Measurements from ENCODE around the gene SLC2A14. TPM values are rescaled to one million over a fixed set of nuclear protein-coding genes. Genes with fewer than 3 reads are reported as not detected.
"Not testable (repeated sequence)": the region's sequence is repeated elsewhere in the genome, so short reads cannot be mapped to it uniquely, and the experiment has no call there.

The SLC2A14 gene
- total RNA-seq, 1 donor from 2014 or later, result 1.8 TPM

DNA sequence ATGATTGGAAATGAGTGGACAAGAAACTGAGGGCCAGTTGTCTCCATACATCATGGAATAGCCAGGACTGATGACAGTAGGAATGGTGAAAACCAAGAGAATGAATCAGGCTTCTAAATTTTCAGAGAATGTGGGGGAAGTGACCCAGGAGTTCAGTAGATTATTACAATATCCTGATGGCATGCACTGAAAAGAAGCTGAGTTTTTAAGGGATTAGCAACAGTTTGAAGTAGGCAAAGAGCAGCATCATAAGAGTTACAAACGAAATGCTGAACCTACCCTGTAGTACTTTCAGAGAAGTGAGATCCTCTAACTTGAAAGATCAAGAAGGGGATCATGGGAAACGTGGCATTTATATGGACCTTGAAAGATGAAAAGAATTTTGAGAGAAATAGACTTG, 13.2 kb downstream of the SLC2A14 start:
- Mint-ChIP-seq H3K27me3 (ENCODE audit: low read depth) (no peaks in the 10 kb centered on the region), H3K9me3 (ENCODE audit: low read depth) (no peaks in the 10 kb centered on the region), H3K4me3 (ENCODE audit: unreplicated experiment) (no peak overlapping the region), H3K27ac (ENCODE audit: unreplicated experiment) (peak overlapping the region; percentile 88), H3K4me1 (ENCODE audit: low read depth) (peaks cover 27% of the 10 kb centered on the region), H3K36me3 (ENCODE audit: low read depth) (no peaks in the 10 kb centered on the region)
- TF ChIP-seq CTCF (IDR thresholded peaks at IDR 0.05), result no peak
- DNase-seq (ENCODE audit: low spot score), result no peak

DNA sequence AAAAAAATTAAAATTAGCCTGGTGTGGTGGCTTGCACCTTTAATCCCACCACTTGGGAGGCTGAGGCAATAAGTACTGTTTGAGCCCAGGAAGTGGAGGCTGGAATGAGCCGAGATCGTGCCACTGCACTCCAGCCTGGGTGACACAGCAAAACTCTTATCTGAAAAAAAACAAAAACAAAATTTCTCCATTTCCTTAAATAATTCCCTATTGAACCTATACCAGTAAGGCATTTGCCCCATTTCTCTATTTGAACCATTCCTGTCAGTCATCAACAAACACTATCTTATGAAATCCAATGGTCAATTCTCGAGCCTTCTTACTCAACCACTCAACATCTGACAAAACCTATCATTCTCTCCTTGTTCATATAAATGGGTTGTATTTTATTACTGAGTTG, 14.7 kb downstream of the SLC2A14 start:
- no peak for TF ChIP-seq CTCF (IDR thresholded peaks at IDR 0.05)
- Mint-ChIP-seq H3K4me1 (ENCODE audit: low read depth) (peaks cover 27% of the 10 kb centered on the region), H3K36me3 (ENCODE audit: low read depth) (no peaks in the 10 kb centered on the region), H3K27ac (ENCODE audit: unreplicated experiment) (no peak overlapping the region), H3K4me3 (ENCODE audit: unreplicated experiment) (no peak overlapping the region), H3K27me3 (ENCODE audit: low read depth) (peaks cover 1% of the 10 kb centered on the region), H3K9me3 (ENCODE audit: low read depth) (no peaks in the 10 kb centered on the region)
- no peak for DNase-seq (ENCODE audit: low spot score)

DNA sequence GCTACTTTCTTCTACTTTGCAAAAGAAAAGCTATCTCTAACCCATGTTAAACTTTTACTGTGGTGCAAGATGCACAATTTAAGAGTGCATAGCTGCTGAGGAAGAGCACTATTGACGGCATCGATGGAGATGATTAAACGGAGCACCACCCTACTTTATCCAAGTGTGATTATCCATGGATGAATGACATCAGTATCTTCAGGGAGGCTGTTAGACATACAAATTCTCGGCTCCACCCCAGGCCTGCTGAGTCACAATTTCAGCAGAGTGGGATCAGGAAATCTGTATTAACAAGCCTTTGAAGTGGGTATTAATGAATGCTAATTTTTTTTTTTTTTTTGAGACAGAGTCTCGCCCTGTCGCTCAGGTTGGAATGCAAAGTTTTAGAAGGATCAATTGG, 16.2 kb downstream of the SLC2A14 start:
- no peak overlapping the region for H3K4me3 Mint-ChIP-seq (ENCODE audit: unreplicated experiment)
- H3K27me3 Mint-ChIP-seq (ENCODE audit: low read depth), result peaks cover 1% of the 10 kb centered on the region
- no peaks in the 10 kb centered on the region for H3K36me3 Mint-ChIP-seq (ENCODE audit: low read depth)
- no peaks in the 10 kb centered on the region for H3K9me3 Mint-ChIP-seq (ENCODE audit: low read depth)
- no peak for TF ChIP-seq CTCF (IDR thresholded peaks at IDR 0.05)
- H3K4me1 Mint-ChIP-seq (ENCODE audit: low read depth), result peaks cover 31% of the 10 kb centered on the region
- no peak for DNase-seq (ENCODE audit: low spot score)
- no peak overlapping the region for H3K27ac Mint-ChIP-seq (ENCODE audit: unreplicated experiment)

- H3K27me3 Mint-ChIP-seq (ENCODE audit: low read depth), result peaks cover 1% of the 10 kb centered on the region
- H3K27ac Mint-ChIP-seq (ENCODE audit: unreplicated experiment), result no peak overlapping the region
- no peaks in the 10 kb centered on the region for H3K9me3 Mint-ChIP-seq (ENCODE audit: low read depth)
- no peak overlapping the region for H3K4me3 Mint-ChIP-seq (ENCODE audit: unreplicated experiment)
- no peaks in the 10 kb centered on the region for H3K36me3 Mint-ChIP-seq (ENCODE audit: low read depth)
- H3K4me1 Mint-ChIP-seq (ENCODE audit: low read depth), result peaks cover 8% of the 10 kb centered on the region
- DNase-seq (ENCODE audit: low spot score), result no peak
- no peak for TF ChIP-seq CTCF (IDR thresholded peaks at IDR 0.05)
These were observed 19.2 kb downstream of the SLC2A14 start for GRCh38 chr12:7853557-7853956.

DNA sequence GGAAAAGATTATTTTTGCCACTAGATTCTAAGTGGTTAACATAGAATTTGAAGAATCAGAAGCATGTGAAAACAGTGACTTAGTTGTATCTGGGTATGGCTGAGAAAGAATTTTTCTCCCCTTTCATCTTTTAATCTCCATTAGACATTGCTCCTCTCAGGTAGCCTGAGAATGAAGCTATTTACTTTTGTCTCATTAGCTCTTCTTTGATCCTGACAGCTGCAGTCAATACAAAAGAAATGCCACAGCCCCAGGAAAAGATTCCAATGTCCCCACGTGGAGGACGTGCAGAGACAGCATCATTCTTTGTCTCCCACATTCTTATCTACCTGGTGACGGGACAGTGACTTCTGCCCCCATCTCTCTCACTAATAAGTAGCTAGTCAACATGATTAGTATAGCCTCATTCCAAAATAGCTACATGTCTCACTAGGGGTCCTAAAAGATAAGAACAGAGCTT, 21.1 kb downstream of the SLC2A14 start:
- H3K9me3 Mint-ChIP-seq (ENCODE audit: low read depth); H3K27me3 Mint-ChIP-seq (ENCODE audit: low read depth); H3K36me3 Mint-ChIP-seq (ENCODE audit: low read depth); H3K27ac Mint-ChIP-seq (ENCODE audit: unreplicated experiment); H3K4me3 Mint-ChIP-seq (ENCODE audit: unreplicated experiment); DNase-seq (ENCODE audit: low spot score): not testable (repeated sequence)
- peaks cover 21% of the 10 kb centered on the region for H3K4me1 Mint-ChIP-seq (ENCODE audit: low read depth)

GRCh38 chr12:7850099-7850498, 22.6 kb downstream of the SLC2A14 start:
- not testable (repeated sequence) for H3K36me3 Mint-ChIP-seq (ENCODE audit: low read depth); H3K9me3 Mint-ChIP-seq (ENCODE audit: low read depth); H3K27me3 Mint-ChIP-seq (ENCODE audit: low read depth); H3K27ac Mint-ChIP-seq (ENCODE audit: unreplicated experiment); DNase-seq (ENCODE audit: low spot score); H3K4me3 Mint-ChIP-seq (ENCODE audit: unreplicated experiment)
- peaks cover 21% of the 10 kb centered on the region for H3K4me1 Mint-ChIP-seq (ENCODE audit: low read depth)

GRCh38 chr12:7848098-7848422, 24.7 kb downstream of the SLC2A14 start:
- H3K27me3 Mint-ChIP-seq (ENCODE audit: low read depth); H3K9me3 Mint-ChIP-seq (ENCODE audit: low read depth); DNase-seq (ENCODE audit: low spot score); H3K36me3 Mint-ChIP-seq (ENCODE audit: low read depth); H3K4me3 Mint-ChIP-seq (ENCODE audit: unreplicated experiment): not testable (repeated sequence)
- Mint-ChIP-seq H3K4me1 (ENCODE audit: low read depth) (peaks cover 27% of the 10 kb centered on the region), H3K27ac (ENCODE audit: unreplicated experiment) (peak overlapping the region; percentile 58)

DNA sequence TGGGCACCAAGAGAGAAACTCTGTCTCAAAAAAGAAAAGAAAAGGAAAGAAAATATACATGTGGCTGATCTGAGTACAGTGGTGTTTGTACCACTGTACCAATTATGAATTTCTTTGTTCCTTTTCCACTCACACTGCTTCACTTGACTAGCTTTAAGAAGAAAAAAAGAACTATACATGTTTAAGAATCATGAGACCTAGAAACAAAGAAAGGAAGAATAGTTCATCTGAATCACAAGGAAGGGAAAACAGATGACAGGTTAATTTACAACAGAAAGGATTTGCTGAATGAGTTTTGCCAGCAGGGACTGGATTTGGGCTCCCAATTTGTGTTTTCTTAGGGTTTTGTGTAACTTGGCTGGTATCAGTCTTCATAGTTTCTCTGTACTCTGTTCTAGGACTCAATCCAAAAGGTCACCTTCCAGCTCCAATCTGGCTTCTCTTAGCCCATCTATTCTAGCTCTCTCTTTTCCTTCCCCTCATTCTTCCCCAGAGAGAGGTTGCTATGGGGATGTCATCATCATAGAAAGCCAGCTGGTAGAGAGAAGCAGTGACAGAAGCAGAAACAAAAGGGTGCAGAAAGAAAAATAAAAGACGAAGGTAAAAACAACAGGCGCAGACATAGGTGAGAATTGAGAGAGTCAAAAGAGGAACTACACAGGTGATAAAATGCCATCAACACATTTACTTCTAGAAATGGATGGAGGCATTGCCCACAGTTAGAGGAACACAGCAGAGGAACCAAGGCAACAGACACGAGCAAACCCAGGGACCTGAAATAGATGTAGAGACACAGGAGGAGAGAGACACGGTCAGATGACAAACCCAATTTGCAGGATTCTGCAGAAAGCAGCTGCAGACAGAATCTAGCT, 25.3 kb downstream of the SLC2A14 start:
- H3K36me3 Mint-ChIP-seq (ENCODE audit: low read depth); DNase-seq (ENCODE audit: low spot score); H3K27me3 Mint-ChIP-seq (ENCODE audit: low read depth); H3K9me3 Mint-ChIP-seq (ENCODE audit: low read depth): not testable (repeated sequence)
- peak overlapping the region; percentile 28 for H3K4me3 Mint-ChIP-seq (ENCODE audit: unreplicated experiment)
- H3K27ac Mint-ChIP-seq (ENCODE audit: unreplicated experiment), result peak overlapping the region; percentile 71
- peaks cover 32% of the 10 kb centered on the region for H3K4me1 Mint-ChIP-seq (ENCODE audit: low read depth)

Data from chondrocyte (in vitro differentiated cells).